Hepatic stellate cell (primary cell): ENCODE data around the gene HSPBP1.

ENCODE experiments used
- DNase-seq: peaks from one replicate; pipeline ENCODE4 v3.0.0; 2011; ENCODE audit warnings: low spot score

The HSPBP1 gene

DNA sequence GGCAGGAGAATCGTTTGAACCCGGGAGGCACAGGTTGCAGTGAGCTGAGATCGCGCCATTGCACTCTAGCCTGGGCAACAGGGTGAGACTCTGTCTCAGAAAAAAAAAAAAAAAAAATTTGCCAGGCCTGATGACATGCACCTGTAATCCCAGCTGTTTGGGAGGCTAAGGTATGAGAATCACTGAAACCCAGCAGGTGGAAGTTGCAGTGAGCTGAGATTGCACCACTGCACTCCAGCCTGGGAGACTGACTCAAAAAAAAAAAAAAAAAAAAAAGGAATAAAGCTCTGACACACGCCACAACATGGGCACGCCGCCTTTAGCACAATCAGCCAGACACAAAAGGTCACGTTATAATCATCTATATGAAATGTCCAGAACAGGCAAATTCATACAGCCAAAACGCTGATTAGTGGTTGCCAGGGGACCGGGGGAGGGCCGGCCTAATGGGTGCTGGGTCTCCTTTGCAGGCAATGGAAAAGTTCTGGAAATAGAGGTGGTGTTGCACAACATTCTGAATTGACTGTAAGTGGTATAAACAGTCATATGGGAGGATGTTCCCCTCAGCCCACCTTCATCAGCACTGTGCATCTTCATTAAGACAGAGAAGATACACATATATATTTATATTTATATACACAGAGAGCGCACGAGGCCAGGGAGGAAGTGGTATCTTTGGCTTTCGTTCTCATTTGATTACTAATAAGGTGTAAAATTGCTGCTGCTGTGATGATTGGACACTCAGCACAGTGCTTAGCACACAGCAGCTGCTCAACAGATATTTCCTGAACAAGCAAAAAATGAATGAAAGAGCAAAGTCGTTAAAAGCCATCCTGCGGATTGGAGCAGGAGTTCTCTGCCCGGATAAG lies 3.8 kb downstream of the HSPBP1 start:
- DNase-seq = no peak

DNA sequence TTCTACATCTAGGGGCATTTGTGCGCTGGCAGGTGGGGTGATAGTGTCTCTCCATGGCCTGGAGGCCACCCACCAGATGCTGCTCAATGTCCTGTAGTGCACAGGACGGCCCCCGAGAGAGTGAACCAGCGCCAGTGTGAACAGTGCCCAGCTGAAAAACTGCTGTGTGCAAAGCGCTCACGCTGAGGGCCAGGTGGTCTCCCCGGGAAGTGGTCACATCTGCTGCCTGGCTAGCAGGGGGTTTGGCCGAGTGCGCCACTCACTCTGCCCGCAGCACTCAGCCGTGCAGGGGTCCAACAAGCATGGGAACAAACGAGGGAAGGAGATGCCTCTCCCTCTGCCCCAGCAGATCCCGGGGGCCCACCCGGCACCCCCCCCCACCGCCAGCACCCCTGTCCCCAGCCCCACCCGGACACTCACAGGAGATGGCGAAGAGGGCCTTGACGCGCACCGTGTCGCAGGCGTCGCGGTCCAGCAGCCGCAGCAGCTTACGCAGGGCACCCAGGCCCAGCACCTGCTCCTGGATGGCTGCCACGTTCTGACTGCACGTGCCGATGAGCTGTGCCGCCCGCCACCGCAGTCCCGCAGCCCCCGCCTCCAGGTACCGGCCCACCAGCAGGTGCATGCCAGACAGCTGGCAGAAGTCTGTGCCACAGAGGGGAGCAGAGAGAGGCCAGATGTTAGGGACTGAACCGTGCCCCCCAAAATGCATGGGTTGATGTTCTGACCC lies 5.8 kb downstream of the HSPBP1 start:
- no peak for DNase-seq

DNA sequence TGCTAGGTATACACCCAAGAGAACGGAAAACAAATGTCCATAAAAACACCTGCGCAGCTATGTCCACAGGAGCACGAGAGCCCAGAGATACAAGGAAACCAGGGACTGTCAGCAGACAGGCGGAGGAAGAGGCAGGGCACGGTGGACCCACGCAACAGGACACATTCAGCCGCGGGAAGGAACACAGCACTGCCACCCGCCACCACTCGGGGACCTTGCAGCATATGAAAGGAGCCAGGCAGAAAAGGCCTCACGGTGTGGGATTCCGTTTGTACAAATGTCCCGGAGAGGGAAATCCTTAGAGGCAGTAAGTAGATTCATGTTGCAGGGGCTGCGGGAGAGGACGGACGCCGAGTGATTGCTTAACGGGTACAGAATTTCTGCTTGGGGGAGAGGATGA lies 7.8 kb downstream of the HSPBP1 start:
- DNase-seq = no peak

DNA sequence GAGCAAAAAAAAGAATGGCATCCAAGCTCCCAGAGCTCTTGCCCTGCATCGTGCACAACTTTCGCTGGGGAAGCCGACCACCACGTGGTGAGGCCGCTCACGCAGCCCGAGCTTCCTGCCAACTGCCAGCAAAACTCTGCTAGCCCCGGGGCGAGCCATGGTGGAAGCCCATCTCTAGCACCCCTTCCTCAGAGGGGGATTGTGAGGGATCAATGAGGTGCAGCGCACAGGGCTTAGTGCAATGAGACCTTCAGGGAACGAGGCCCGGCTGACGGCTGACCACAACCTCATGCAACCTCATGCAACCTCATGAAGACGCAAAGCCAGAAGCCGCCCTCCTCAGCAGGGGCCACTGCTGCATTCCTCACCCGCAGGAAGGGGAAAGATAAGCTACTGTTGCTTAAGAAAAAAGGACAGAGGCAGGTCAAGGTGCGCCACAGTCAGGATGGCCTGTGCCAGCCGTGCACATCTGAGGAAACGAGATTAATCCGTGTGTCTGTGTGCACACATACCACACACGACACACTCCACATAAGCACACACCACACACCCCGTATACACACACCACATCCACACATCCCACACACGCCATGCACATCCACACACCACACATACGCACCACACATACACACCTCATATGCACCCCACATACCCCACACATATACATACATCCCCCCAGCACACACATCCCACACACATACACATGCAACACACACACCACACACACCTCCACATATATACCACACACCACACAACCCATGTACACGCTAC lies 9.6 kb downstream of the HSPBP1 start:
- no peak for DNase-seq

DNA sequence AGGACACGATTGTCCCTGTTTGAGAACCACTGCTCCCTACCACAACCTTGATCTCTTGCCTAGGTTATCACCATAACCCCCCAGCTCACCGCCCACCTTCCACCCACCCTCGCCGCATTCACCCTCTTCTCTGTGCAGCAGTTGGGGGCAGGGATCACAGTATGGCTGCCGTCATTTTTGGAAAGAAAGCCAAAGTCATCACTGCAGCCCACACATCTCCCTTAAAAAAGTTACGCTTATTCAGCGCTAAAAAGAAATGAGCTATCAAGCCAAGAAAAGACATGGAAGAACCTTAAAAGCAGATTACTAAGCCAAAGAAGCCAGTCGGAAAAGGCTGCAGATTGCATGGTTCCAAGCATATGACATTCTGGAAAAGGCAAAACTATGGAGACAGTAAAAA lies 10.6 kb downstream of the HSPBP1 start:
- no peak for DNase-seq

DNA sequence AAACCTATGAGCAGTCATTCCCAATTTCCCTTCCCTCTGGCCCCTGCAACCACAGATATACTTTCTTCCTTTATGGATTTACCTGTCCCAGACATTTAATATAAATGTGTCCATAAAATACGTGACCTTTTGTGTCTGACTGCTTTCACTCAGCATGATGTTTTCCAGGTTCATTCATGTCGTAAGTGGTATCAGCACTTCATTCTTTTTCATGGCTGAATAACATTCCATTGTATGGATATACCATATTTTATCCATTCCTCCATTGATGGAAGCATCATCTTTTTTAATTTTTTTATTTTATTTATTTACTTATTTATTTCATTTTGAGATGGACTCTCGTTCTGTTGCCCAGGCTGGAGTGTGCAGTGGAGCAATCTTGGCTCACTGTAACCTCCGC lies 13.1 kb downstream of the HSPBP1 start:
- no peak for DNase-seq

DNA sequence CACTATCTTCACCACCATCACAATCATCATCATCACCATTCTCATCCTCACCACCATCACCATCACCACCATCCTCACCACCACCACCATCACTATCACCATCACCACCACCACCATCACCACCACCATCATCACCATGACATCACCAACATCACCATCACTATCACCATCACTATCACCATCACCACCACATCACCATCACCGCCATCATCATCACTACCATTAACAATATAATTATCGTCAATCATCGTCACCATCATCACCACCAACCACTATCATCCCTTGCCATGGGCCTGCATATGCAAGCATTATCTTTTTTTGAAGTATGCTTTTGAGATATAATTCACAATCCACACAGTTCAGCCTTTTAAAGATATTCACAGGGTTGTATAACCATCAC lies 13.5 kb downstream of the HSPBP1 start:
- DNase-seq = no peak

DNA sequence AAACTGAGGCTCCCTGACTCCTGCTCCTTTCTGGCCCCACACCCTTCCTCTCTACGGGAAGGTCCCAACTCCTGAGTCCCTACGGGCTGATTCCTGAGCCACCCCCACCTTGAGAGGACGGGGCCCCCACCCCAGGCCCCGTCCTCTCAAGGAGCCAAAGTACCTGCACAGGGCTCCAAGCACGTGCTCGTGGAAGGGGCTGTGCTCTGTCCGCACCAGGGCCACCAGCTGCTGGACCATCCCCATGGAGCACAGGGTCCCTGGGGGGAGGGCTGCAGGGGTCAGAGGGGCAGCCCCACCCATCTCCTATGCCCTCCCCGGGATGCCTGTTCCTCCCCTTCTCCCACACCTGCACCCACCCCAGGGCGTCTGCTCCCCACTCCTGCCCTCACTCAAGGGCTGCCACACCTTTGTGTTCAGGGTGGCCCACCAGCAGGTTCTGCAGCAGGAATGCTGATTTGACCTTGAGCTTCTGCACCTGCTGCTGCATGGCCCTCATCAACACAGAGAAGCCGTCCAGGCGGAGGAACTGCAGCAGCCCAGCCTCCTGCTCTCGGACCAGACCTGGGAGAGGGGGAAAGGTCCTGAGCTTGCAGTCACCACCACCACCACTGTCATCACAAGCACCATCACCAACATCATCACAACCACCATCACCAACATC lies 14.1 kb downstream of the HSPBP1 start:
- no peak for DNase-seq

DNA sequence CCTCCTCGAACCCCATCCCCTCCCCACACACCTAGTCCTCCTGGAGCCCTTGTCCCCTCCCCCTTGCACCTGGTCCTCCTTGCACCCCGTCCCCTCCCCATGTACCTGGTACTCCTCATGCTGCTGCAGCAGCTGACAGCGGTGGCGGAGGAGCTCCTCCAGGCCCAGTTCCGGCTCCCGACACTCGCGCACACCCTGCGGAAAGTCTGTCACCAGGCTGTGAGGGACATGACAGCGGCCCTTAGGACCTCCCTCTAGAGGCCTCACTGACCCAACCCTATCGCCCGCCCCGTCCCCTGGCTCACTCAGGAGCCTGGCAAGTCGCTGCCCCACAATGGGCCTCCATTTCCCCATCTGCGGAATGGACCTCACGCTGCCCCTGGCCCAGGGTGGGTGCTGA lies 14.7 kb downstream of the HSPBP1 start:
- no peak for DNase-seq

DNA sequence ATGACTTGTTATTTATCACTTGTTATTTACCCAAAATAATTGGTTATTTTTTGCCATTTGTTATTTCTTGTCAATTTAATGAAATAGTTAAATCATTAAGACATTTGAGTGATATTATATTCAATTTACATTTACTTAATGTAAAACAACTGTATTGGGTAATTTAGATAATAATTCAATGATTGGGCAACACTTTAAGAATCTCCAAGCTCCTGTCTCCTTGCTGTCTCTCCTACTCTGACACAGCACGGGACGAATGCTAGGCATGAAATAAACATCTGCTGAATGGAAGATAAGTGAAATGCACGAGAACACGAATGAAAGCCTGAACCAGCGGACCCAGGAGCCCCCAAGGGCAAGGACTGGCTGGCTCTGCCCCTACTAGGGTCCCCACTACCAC lies 15.4 kb downstream of the HSPBP1 start:
- no peak for DNase-seq

DNA sequence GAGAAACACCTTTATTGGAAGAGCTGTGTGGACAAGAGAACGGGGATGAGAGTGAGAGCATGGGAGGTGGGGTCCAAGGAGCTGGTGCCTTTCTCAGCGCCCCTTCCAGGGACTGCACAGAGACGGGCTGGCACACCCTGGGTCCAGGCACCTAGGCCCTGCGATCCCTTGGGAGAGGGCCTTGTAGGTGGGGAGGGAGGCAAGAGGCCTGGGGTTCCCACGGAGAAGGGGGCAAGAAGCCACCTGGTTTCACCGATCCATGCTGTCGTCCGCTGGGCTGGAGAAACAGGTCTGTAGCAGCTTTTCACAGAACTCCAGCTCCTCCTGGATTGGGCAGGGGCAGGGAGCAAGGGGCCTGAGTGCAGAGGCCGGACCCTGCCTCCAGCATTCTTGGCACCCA lies 17.6 kb downstream of the HSPBP1 start:
- no peak for DNase-seq

DNA sequence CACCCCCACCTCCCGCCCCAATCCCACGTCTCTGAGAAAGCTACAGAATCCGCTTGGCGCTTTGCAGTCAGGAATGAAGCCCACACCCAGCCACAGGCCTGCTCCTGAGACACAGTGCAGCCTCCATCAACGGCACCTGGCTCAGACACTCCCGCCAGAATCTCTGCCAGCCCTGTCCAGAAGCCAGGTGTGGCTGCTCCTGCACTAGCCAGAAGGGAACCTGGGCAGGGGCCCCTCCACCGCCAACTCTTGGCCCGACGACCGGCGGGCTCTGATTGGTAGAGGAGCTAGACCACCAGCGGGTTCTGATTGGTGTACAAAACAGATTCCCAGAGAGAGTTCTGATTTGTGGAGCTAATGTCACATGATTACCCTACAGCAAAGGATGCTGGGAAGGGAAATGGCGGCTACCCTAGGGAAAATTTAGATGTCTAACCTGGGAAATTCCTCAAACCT lies 18.2 kb downstream of the HSPBP1 start:
- DNase-seq = no peak

DNA sequence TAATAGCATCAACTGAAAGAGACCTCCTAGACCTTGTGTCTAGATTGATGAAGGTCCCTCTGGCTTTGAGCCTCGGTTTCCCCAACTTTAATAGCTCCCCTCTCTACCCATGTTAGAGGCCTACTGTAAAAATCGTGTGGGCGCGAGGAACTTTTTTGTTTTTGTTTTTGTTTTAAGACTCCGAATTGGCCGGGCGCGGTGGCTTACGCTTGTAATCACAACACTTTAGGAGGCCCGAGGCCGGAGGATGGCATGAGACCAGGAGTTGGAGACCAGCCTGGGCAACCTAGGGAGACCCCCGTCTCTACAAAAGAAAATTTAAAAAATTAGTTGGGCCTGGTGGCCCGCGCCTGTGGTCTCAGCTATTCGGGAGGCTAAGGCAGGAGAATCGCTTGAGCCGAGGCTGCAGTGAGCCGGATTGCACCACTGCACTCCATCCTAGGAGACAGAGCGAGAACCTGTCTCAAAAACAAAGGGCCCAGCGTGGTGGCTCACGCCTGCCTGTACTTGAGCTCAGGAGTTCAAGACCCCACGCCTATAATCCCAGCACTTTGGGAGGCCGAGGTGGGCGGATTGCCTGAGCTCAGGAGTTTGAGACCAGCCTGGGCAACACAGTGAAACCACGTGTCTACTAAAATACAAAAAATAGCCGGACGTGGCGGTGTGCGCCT lies 20.2 kb downstream of the HSPBP1 start:
- no peak for DNase-seq

DNA sequence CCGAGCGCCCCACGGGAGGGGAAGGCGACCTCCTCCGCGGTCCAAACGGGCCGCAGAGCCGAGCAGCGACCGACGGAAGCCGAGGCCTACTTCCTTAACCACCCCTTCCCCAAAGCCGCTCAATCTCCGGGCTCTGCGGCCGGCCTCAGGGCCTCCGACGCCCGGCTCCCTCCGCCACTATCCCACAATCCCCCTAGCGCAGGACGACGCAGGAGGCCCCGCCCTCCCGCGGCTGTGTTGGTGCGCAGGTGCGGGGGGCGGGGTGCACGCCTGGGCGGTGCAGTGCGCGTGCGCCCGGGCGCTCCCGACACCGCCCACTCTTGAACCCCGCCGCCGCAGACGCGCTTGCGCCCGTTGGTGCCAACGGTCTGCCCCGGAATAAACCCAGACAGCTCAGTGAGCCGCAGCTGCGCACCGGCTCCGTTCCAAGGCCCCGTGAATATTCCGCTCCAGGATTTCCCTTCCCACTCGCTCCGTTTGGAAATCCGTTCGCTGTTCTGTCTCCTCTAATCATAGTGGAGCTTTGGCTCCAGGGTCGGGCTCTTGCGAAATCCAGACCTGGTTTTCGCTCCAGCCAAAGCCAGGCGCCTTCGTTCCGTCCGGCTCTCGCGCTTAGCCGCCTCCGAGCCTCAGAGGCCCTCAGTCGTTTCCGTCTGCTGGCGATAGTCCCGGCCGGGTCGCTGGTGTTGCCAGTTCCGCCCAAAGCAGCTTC lies 20.9 kb downstream of the HSPBP1 start, which contains the start of gene PPP6R1:
PPP6R1 (minus strand) TSS at position 190 of the 712 bp plus-strand sequence. CDS start 11,914 bp downstream, outside the sequence.
- DNase-seq = peak; percentile 100

DNA sequence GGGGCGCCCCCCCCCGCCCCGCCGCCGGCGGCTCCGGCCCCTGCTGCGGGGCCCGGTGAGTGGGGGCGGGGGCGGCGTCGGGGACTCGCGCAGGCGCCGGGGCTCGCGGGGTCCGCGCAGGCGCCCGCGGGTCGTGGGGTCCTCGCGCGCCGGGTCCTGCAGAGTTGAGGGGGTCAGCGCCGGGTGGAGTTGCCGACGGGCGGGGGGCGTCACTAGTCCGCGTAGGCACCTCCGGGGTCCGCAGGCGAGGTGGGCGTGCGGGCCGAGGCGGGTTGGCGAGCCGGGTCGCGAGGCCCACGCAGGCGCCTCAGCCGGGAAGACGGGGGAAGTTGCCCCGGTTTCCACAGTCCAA lies 21.5 kb downstream of the HSPBP1 start:
- DNase-seq = peak; percentile 69

DNA sequence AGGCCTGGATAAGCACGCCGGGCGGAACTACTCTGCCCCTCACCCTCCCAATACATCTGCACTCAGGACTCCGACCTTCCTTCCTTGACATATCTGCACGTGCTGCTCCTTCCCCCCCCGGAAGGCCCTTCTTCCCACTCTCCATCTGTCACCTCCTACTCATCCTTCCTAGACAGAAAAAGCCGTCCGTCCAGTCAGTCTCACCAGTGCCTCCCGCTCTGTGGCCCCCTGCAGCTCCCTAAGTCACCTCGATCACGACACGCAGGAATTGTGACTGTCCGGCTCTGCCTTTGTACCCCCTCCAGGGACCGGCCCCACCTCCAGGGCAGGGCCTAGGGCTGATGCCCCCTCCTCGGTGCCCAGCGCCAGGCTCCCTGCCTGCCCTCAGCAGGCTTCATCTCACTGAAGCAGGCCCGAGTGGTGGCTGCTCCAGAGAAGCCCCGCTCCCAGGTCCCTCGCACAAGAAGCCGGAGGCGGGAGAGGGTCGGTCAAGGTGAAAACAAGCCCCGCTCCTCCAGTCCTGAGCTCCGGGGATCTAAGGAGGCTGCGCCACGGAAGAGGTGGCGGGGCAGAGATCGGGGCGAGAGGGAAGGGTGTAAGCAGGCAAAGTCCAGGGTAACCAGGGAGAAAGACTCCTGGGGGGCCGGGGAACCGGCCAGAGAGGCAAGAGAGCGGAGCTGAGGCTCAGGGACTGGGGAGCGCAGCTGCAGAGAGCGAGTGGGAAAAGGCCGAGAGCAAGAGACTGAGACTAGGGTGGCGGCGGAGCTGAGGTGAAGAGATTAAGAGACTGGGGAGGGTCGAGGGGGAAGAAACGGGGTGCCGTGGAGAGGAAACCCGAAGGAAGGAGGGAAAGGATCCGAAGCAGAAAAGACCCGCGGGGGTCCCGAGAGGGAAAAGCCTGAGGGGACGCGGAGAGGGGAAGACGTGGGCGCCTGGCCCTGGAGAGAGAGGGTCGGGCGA lies 22.2 kb downstream of the HSPBP1 start:
- peak; percentile 60 for DNase-seq

DNA sequence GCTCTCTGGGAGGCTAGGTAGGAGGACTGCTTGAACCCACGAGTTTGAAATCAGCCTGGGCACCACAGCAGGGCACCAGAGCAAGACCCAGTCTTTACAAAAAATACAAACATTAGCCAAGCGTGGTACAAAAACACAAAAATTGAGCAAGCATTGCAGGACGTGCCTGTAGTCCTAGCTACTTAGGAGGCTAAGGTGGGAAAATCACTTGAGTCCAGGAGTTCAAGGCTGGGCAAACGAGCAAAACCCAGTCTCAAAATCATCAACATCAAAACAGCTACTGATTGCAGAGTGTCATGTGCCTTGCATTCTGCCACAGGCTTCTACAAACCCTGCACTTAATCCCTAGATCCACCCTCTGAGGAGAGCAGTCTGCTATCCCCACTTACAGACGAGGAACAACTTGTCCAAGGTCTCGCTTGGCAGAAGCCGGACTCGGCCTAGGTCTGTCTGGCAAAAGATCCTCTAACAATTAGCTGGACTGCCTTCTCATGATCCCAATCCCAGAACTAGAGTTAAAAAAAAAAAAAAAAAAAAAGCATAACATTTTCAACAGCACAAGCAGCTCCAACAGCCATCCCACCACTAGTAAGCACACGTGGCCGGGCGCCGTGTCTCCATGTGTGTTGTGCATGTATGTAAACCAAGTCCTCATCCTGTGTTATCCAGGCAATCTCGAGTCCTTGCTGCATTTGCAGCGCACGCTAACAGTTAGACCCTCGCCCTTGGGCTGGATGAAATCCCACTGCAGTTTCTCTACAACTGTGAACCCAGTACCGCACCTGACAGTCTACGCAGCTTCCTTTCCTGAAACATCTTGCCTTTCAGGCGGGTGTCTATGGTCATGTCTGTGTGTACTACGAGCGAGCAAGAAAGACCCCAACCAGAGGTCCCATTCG lies 23.1 kb downstream of the HSPBP1 start:
- no peak for DNase-seq

DNA sequence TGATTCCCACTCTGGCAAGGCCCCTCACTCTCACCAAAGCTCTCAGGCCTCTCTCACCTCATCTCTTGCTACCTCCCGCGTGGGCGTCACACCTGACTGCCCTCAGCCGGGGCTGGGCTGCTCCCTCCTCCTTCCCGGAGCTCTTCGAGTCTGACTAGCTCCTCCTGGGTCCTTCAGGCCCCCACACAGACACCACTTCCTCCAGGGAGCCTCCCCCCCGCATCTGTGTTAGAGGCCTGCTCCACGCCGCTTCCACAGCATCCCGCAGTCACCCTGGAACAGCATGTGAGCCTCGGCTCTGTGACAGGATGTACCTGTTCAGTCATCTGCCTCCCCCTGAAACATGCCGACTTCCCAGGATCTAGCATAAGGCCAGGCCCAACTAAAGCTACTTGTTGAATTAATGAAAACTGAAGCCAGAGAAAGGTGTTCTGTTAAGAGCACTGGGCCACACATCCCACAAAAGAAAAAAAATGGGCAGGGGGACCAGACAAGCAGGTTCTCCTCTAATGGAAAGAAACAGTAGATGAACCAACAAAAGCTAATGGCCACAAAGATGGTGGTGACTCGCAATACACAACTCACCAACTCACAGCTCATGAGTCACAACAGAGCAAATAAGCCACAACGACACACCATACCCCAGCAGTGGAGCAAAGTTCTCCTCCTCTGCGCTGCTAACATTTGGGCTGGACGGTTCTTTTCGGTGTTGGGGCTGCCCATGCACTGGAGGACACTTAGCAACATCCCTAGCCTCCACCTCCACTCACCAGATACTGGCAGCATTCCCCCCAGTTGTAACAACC lies 24.1 kb downstream of the HSPBP1 start:
- peak; percentile 47 for DNase-seq
